IMR-90 (cell line): ENCODE results near the gene VNN1. TPM values are rescaled to one million over a fixed set of nuclear protein-coding genes. Genes with fewer than 3 reads are reported as not detected.

Experiments
- ATAC-seq: fragments of 200-7000 bp; cut with Tn5 transposase; 2 replicates; pipeline ENCODE4 v1.9.1; 2020; ENCODE audit warnings: low read depth, mild to moderate bottlenecking, moderate library complexity
- BruUV-seq: library from RNA; stranded (reverse); fragments of 400-500 nt; replicated peaks from 2 replicates; lab custom pipeline; 2021; lab: Mats Ljungman, UMichigan
- CTCF ChIA-PET: fragments of 300-600 bp; formaldehyde crosslinking; extraction: SDS; loops from one replicate; lab custom pipeline; 2021; ENCODE audit warnings: antibody characterized with exemption; lab: Yijun Ruan, JAX
- POLR2A ChIA-PET: fragments of 300-600 bp; sonication (Branson Sonifier 250); formaldehyde crosslinking; loops from one replicate; lab custom pipeline; 2022; ENCODE audit warnings: antibody characterized with exemption; ENCODE audit not compliant: unreplicated experiment; lab: Charles Lee
- DNase-seq: peaks from one replicate; pipeline ENCODE4 v3.0.0; 2013
- H2AFZ ChIP-seq: replicated peaks from 2 replicates; pipeline ENCODE3; 2013; ENCODE audit warnings: low read length, mild to moderate bottlenecking; ENCODE audit not compliant: poor library complexity
- H2AK5ac ChIP-seq: 2 replicates; pipeline ENCODE4 v1.6.1; 2013; ENCODE audit warnings: low read depth, low read length, inconsistent platforms
- H2AK9ac ChIP-seq: replicated peaks from 2 replicates; pipeline ENCODE3; 2013; ENCODE audit warnings: mild to moderate bottlenecking, low read depth, low read length, moderate library complexity; ENCODE audit not compliant: poor library complexity
- H2BK120ac ChIP-seq: 2 replicates; pipeline ENCODE4 v1.6.1; 2013; ENCODE audit warnings: low read depth, low read length, inconsistent platforms
- H2BK15ac ChIP-seq: 3 replicates; pipeline ENCODE4 v1.6.1; 2013; ENCODE audit warnings: low read depth, low read length, inconsistent platforms
- H2BK20ac ChIP-seq: 2 replicates; pipeline ENCODE4 v1.6.1; 2013; ENCODE audit warnings: low read depth, mild to moderate bottlenecking, inconsistent platforms, low read length, moderate library complexity
- H2BK5ac ChIP-seq: 2 replicates; pipeline ENCODE4 v1.6.1; 2013; ENCODE audit warnings: mild to moderate bottlenecking, low read depth, low read length, inconsistent platforms; ENCODE audit not compliant: poor library complexity, severe bottlenecking
- H3K14ac ChIP-seq: replicated peaks from 2 replicates; pipeline ENCODE4 v1.6.1; 2013; ENCODE audit warnings: low read depth, low read length, inconsistent platforms
- H3K18ac ChIP-seq: 2 replicates; pipeline ENCODE4 v1.6.1; 2013; ENCODE audit warnings: low read depth, low read length, control low read depth
- H3K23ac ChIP-seq: 2 replicates; pipeline ENCODE4 v1.6.1; 2013; ENCODE audit warnings: low read depth, low read length, inconsistent platforms
- H3K27ac ChIP-seq: 2 replicates; pipeline ENCODE4 v1.5.1; 2013; ENCODE audit warnings: mild to moderate bottlenecking, control low read depth, low read length; ENCODE audit not compliant: insufficient read depth
- H3K27me3 ChIP-seq: 2 replicates; pipeline ENCODE4 v1.6.1; 2013; ENCODE audit warnings: low read length; ENCODE audit not compliant: control insufficient read depth, insufficient read depth
- H3K36me3 ChIP-seq: 2 replicates; pipeline ENCODE4 v1.6.1; 2013; ENCODE audit warnings: low read length, mixed read lengths; ENCODE audit not compliant: control insufficient read depth, insufficient read depth
- H3K4ac ChIP-seq: 2 replicates; pipeline ENCODE4 v1.6.1; 2013; ENCODE audit warnings: low read depth, low read length, inconsistent platforms
- H3K4me1 ChIP-seq: 2 replicates; pipeline ENCODE4 v1.6.1; 2013; ENCODE audit warnings: low read length, mixed read lengths; ENCODE audit not compliant: control insufficient read depth, insufficient read depth
- H3K4me2 ChIP-seq: 2 replicates; pipeline ENCODE4 v1.6.1; 2013; ENCODE audit warnings: low read depth, mild to moderate bottlenecking, control low read depth, low read length, moderate library complexity
- H3K4me3 ChIP-seq: 2 replicates; pipeline ENCODE4 v1.5.1; 2013; ENCODE audit warnings: low read depth, mild to moderate bottlenecking, control low read depth, low read length, moderate library complexity; ENCODE audit not compliant: insufficient read depth
- H3K56ac ChIP-seq: 2 replicates; pipeline ENCODE4 v1.6.1; 2013; ENCODE audit warnings: low read length, inconsistent platforms; ENCODE audit not compliant: insufficient read depth; ENCODE audit errors: extremely low read depth
- H3K79me1 ChIP-seq, 2 experiments: 2 replicates each; pipeline ENCODE4 v1.6.1; 2013; ENCODE audit warnings: low read length in 2 of 2, inconsistent platforms in 1 of 2, low read depth in 1 of 2
- H3K9ac ChIP-seq: 2 replicates; pipeline ENCODE4 v1.6.1; 2013; ENCODE audit warnings: low read depth, low read length, control low read depth
- H3K9me1 ChIP-seq: 2 replicates; pipeline ENCODE4 v1.6.1; 2013; ENCODE audit warnings: low read length, inconsistent platforms; ENCODE audit not compliant: insufficient read depth
- H3K9me3 ChIP-seq: 2 replicates; pipeline ENCODE4 v1.6.1; 2013; ENCODE audit warnings: low read length; ENCODE audit not compliant: control insufficient read depth, insufficient read depth
- H4K20me1 ChIP-seq: 2 replicates; pipeline ENCODE4 v1.6.1; 2013; ENCODE audit warnings: low read length, inconsistent platforms; ENCODE audit not compliant: insufficient read depth
- H4K5ac ChIP-seq: 2 replicates; pipeline ENCODE4 v1.6.1; 2013; ENCODE audit warnings: mild to moderate bottlenecking, low read depth, low read length, control low read depth
- H4K8ac ChIP-seq, 2 experiments: 2 replicates each; pipeline ENCODE4 v1.6.1; 2013; ENCODE audit warnings: low read depth in 2 of 2, low read length in 2 of 2, control low read depth in 1 of 2, inconsistent platforms in 1 of 2
- H4K91ac ChIP-seq: 2 replicates; pipeline ENCODE4 v1.6.1; 2013; ENCODE audit warnings: low read depth, low read length, inconsistent platforms; ENCODE audit not compliant: insufficient read depth
- CEBPB ChIP-seq: IDR thresholded peaks from 2 replicates; pipeline ENCODE4 v1.6.1; 2012; ENCODE audit warnings: low read depth, low read length, improper control_type of control experiment
- FOS ChIP-seq: fragments of 150-350 bp; IDR thresholded peaks from 2 replicates; pipeline ENCODE4 v1.6.1; 2016; ENCODE audit warnings: low read depth, low read length
- NFE2L2 ChIP-seq: fragments of 150-350 bp; IDR thresholded peaks from 2 replicates; pipeline ENCODE4 v1.6.1; 2016; ENCODE audit warnings: low read depth, mild to moderate bottlenecking, low read length
- WGBS, 2 experiments: methylation state at CpG; one replicate each; pipeline versions ENCODE4 v1.1.5 to v1.1.7; 2013; ENCODE audit warnings: missing lambda C conversion rate in 2 of 2; ENCODE audit not compliant: insufficient read length in 1 of 2; ENCODE audit errors: extremely low coverage in 2 of 2; 5-methylcytosine and 5-hydroxymethylcytosine counted together
- dilution Hi-C: fragments of 300-500 bp; cut with HindIII; formaldehyde crosslinking; loops from one replicate; pipeline ENCODE4 v1.14.3; 2018; ENCODE audit warnings: low sequenced_read_pairs; ENCODE audit not compliant: unreplicated experiment
- in situ Hi-C: fragments of 300-500 bp; cut with MboI; formaldehyde crosslinking; loops from 3 replicates; pipeline ENCODE4 v1.14.3; 2019; ENCODE audit warnings: low sequenced_read_pairs, inconsistent platforms, mixed read lengths
- intact Hi-C: fragments of 100-400 bp; cut with micrococcal nuclease; formaldehyde crosslinking; loops from 2 replicates; pipeline ENCODE4 v1.10.0; 2022
- polyA plus RNA-seq, 3 experiments: library from polyadenylated mRNA; depleted of rRNA; stranded (reverse); fragments of >200 nt; gene quantifications; 2 replicates each; pipeline ENCODE4 v1.2.3, GENCODE V29; 2012; ENCODE audit warnings: low replicate concordance in 1 of 3
- total RNA-seq: library from RNA; depleted of rRNA; stranded (reverse); fragments of >200 nt; gene quantifications from 2 replicates; pipeline ENCODE4 v1.2.3, GENCODE V29; 2012

The VNN1 gene
- total and polyA plus RNA-seq, 2 of the 4 experiments (the other 2 are of a cell fraction) = 0.07 TPM; not detected in 1

GRCh38 chr6:132661906-132662305 lies 51.9 kb downstream of the VNN1 start:
- POLR2A ChIA-PET = no interaction called here
- CTCF ChIA-PET = no interaction called here

More at GRCh38 chr6:132661906-132662305, 51.9 kb downstream of the VNN1 start:
- H3K36me3 ChIP-seq = no peaks in the 10 kb centered on the region
- no peak overlapping the region for H4K8ac ChIP-seq
- no peak for DNase-seq
- WGBS, 2 experiments = no CpG with 5 or more reads among the region's 4 CpGs
- no peak overlapping the region for H2BK20ac ChIP-seq
- H2BK5ac ChIP-seq = no peak overlapping the region
- no peak overlapping the region for H3K56ac ChIP-seq
- no peaks in the 10 kb centered on the region for H3K9me1 ChIP-seq
- no peak overlapping the region for H2BK15ac ChIP-seq
- intact Hi-C loops (no loop called here), in situ Hi-C loops (loop anchor here (25.0 kb wide), 1 partner anchor 100 kb away; the partner anchor contains the start of gene VNN2), dilution Hi-C loops (no loop called here)
- no peak overlapping the region for H3K4ac ChIP-seq
- no peaks in the 10 kb centered on the region for H3K4me1 ChIP-seq
- TF ChIP-seq NFE2L2 (no peak), FOS (no peak), CEBPB (peak; percentile 21; the same call in 1 of the 2 replicates)
- no peaks in the 10 kb centered on the region for H4K20me1 ChIP-seq
- H2AK5ac ChIP-seq = no peak overlapping the region
- no peak overlapping the region for H4K5ac ChIP-seq
- H3K4me3 ChIP-seq = no peak overlapping the region
- H3K4me2 ChIP-seq = no peak overlapping the region
- peaks cover 10% of the 10 kb centered on the region for H3K27me3 ChIP-seq
- no peak overlapping the region for H2AFZ ChIP-seq
- H2BK120ac ChIP-seq = no peak overlapping the region
- ATAC-seq = no peak
- no peak overlapping the region for H4K91ac ChIP-seq
- no peak overlapping the region for H3K14ac ChIP-seq
- no peak overlapping the region for H3K27ac ChIP-seq
- no peak overlapping the region for H3K23ac ChIP-seq
- no peak overlapping the region for H3K9ac ChIP-seq
- no peaks in the 10 kb centered on the region for H3K79me1 ChIP-seq
- no peak overlapping the region for H2AK9ac ChIP-seq
- no peak overlapping the region for H3K18ac ChIP-seq
- BruUV-seq = no TSS peak
- H3K9me3 ChIP-seq = peaks cover 3% of the 10 kb centered on the region; the same call in 1 of the 2 replicates
